Measurements from ENCODE around the gene DDX24.

DNA sequence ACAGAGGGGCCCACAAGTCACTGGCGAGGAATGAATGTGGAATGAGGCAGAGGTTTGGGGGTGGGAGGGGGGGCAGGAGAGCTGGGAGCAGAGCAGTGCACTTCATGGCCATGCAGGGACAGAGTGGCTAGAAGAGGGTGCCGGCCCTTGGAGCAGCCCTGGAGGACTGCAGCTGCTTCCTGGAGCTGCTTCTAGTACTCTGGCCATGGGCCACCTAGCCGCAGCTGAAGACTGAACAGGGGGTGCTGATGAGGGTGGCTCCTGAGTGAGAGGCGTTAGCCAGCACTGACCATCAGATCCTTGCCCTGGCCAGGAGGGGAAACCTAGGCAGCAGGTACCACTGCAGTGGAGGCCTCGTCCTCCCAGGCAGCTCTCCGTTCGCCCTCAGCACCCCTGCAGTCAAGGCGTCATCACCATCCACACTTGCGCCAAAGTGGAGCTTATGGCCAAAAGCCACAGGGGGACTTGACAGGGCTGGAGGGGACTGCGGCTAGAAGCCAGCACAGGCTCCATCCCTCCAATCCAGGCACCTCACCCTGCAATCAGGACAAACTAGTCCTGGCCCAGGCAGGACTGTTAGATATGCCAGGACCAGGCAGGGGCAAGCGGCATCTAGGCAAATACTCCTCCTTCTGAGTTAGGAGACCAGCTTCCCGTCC lies 38.4 kb downstream of the DDX24 start:
- no peak for TF ChIP-seq EZH2 (IDR thresholded peaks at IDR 0.05; ENCODE audit: borderline replicate concordance)
- TF ChIP-seq, protein P1, sequence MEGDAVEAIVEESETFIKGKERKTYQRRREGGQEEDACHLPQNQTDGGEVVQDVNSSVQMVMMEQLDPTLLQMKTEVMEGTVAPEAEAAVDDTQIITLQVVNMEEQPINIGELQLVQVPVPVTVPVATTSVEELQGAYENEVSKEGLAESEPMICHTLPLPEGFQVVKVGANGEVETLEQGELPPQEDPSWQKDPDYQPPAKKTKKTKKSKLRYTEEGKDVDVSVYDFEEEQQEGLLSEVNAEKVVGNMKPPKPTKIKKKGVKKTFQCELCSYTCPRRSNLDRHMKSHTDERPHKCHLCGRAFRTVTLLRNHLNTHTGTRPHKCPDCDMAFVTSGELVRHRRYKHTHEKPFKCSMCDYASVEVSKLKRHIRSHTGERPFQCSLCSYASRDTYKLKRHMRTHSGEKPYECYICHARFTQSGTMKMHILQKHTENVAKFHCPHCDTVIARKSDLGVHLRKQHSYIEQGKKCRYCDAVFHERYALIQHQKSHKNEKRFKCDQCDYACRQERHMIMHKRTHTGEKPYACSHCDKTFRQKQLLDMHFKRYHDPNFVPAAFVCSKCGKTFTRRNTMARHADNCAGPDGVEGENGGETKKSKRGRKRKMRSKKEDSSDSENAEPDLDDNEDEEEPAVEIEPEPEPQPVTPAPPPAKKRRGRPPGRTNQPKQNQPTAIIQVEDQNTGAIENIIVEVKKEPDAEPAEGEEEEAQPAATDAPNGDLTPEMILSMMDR (IDR thresholded peaks at IDR 0.05; ENCODE audit: poor library complexity) = no peak
- TF ChIP-seq EZH2phosphoT487 (IDR thresholded peaks at IDR 0.05; ENCODE audit: low read depth, severe bottlenecking, unreplicated experiment) = no peak
